NCI-H128 (cell line): ENCODE measurements around the gene RELN.
"Not testable (repeated sequence)": the region's sequence is repeated elsewhere in the genome, so short reads cannot be mapped to it uniquely, and the experiment has no call there.

Experiments
- DNase-seq: peaks from one replicate; lab custom pipeline; 2025; ENCODE audit not compliant: unreplicated experiment; lab: John Stamatoyannopoulos, UW

Gene RELN

GRCh38 chr7:103947026-103947655, 42.3 kb downstream of the RELN start:
- no peak for DNase-seq

GRCh38 chr7:103944230-103944900, 45.1 kb downstream of the RELN start:
- DNase-seq = no peak

GRCh38 chr7:103941976-103942375, 47.5 kb downstream of the RELN start:
- no peak for DNase-seq

- no peak for DNase-seq
These were observed 48.8 kb downstream of the RELN start for GRCh38 chr7:103940382-103941268.

GRCh38 chr7:103937680-103938079, 51.8 kb downstream of the RELN start:
- DNase-seq = no peak

GRCh38 chr7:103936558-103936957, 52.9 kb downstream of the RELN start:
- no peak for DNase-seq

- DNase-seq = no peak
These were observed 55.0 kb downstream of the RELN start for GRCh38 chr7:103934508-103934907.

- DNase-seq = no peak
These were observed 57.1 kb downstream of the RELN start for GRCh38 chr7:103932389-103932788.

- DNase-seq = no peak
These were observed 59.6 kb downstream of the RELN start for GRCh38 chr7:103929901-103930311.

- no peak for DNase-seq
These were observed 60.9 kb downstream of the RELN start for GRCh38 chr7:103928581-103928980.

- no peak for DNase-seq
These were observed 65.3 kb downstream of the RELN start for GRCh38 chr7:103924184-103924583.

GRCh38 chr7:103922407-103922806, 67.1 kb downstream of the RELN start:
- no peak for DNase-seq

- no peak for DNase-seq
These were observed 67.8 kb downstream of the RELN start for GRCh38 chr7:103921692-103922091.

GRCh38 chr7:103919272-103919868, 70.1 kb downstream of the RELN start:
- no peak for DNase-seq

GRCh38 chr7:103918631-103919271, 70.7 kb downstream of the RELN start:
- no peak for DNase-seq

- DNase-seq = no peak
These were observed 73.6 kb downstream of the RELN start for GRCh38 chr7:103915680-103916357.

- no peak for DNase-seq
These were observed 75.1 kb downstream of the RELN start for GRCh38 chr7:103914147-103914899.

- no peak for DNase-seq
These were observed 76.4 kb downstream of the RELN start for GRCh38 chr7:103912891-103913605.

GRCh38 chr7:103911015-103911414, 78.4 kb downstream of the RELN start:
- DNase-seq = not testable (repeated sequence)
